Testis (tissue), 2 donors: Measurements from ENCODE around the gene USP48.

Experiments used
- CTCF ChIP-seq, 3 experiments: fragments of 450-650 bp in 2 of 3; fragments of 200-600 bp in 1 of 3; sonication (generic) in 1 of 3; IDR thresholded peaks; one replicate each; pipeline ENCODE4 v1.5.1; 2016 to 2019; ENCODE audit warnings: antibody characterized with exemption in 3 of 3, mild to moderate bottlenecking in 2 of 3, moderate library complexity in 1 of 3
- POLR2A ChIP-seq: fragments of 450-650 bp; IDR thresholded peaks from one replicate; pipeline ENCODE4 v1.6.1; 2017; ENCODE audit warnings: antibody characterized with exemption, mild to moderate bottlenecking, moderate library complexity

GRCh38 chr1:21750841-21751240 lies 32.1 kb downstream of the USP48 start:
- no peak for TF ChIP-seq CTCF (IDR thresholded peaks at IDR 0.05)
- no peak for TF ChIP-seq POLR2A
